Astrocyte of the hippocampus (primary cell): ENCODE data around the gene PMVK.

Experiments
- DNase-seq: peaks from one replicate; pipeline ENCODE4 v3.0.0; 2011; ENCODE audit warnings: low read depth, low spot score

Gene PMVK

GRCh38 chr1:154967331-154967950 is 30.9 kb upstream of the PMVK start:
- DNase-seq: no peak

- no peak for DNase-seq
Observed at GRCh38 chr1:154966111-154966510, 29.6 kb upstream of the PMVK start.

DNA sequence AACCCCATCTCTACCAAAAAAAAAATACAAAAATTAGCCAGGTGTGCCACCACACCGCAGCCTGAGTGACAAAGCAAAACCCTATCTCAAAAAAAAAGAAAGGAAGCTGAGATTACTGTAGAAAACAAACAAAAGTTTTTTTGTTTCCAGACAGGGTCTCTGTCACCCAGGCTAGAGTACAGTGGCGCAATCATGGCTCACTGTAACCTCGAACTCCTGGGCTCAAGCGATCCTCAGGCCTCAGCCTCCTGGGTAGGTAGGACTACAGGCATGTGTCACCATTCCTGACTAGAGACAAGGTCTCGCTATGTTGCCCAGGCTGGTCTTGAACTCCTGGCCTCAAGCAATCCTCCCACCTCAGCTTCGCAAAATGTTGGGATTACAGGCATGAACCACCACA is 27.8 kb upstream of the PMVK start:
- DNase-seq: no peak

- no peak for DNase-seq
Observed at GRCh38 chr1:154963643-154964042, 27.1 kb upstream of the PMVK start.

DNA sequence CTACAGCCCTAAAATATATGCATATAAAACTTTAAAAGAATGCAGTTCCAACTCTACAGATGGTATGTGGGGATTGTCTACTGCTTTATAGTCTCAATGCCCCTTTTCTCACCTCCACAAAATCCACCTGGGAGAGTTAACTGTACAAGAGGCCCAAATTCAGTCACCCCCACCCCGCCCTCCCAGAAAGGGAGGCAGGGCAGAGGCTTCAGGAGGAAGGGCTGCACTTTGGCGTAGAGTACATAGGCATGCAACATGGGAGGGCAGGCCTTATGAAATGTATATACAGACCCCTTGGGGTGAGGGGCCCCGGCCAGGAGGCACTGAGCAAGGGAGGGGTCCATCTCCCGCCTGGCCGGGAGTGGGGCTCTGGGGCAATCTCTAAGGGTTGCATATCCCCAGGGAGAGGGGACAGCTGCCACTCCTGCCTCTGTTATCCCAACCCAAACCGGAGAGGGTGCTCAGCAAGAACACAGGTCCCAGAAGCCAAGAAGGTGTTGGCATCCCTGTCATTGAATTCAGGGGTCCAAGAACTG is 26.3 kb upstream of the PMVK start:
- no peak for DNase-seq

DNA sequence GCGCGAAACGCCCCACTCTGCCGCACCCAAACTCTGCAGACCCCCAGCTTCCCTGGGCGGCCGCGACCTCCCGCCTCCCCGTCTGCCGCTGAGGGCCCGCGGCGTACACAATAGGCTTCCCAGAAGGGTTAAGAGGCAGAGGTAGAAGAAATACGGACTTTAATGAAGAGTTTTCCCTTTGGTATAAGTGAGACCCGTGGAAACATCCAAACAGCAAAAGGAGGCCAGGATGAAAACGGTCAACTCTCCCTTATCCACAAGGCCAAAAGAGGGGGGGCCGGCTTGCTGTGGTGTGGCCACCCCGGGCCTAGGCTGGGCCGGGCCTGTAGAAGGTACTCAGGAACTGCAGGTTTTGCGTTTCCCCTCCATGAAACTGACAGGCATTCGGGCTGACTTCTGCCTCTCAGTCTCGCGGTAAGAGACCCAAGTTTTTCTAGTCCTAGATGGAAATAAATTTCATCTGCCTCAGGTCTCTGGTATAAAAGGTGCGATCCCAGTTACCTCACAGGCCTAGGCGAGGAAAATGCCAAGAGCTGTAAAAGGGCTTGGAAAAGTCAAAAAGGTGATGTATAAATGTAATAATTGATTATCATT is 25.7 kb upstream of the PMVK start:
- DNase-seq: no peak

DNA sequence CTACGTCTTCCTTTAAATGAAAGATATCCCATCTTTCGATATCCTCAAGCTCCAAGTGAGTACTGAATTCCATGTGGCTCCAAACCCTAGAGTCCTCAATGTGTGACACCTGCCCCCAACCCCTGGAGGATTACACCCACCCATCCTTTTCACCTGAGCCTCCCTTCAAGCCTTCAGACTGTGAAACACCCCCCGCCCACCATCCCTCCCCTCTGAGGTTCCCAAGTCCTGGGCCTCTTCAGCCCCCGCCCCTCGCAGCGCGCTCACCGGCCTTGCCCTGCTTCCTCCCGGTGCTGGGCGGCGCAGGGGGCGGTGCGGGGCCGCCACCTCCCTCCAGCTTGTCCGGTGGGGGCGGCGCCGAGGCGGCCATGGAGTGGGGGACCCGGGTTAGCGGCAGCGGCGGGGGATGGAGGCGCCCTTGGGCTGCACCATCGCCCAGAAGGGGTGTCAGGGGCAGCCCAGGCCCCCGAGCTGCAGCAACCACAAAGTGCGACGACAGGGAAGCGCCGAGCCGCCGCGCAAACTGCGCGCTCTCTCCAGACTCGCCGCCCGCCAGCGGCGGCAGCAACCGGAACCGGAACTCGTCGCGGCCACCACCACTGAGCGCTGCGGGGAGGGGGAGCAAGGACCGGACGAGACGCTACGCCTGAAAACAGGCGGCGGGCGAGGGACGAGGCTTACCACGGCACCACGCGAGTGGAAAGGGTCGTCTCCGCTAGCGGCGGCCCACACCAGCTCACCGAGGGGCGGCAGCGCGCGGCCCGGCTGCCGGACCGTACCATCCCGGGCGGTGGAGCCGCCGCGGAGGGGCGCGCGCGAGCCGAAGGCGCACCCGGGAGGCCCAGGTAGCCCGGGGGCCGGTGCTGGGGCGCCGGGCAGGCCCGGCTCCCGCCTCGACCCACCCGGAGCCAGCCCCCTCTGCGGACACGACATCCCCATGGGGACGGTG is 25.0 kb upstream of the PMVK start, which contains the start of gene PYGO2:
Gene PYGO2 (minus strand): TSS at position 576 of the 949 bp plus-strand sequence. CDS start 206 bp downstream, at position 370.
- peak; percentile 92 for DNase-seq

DNA sequence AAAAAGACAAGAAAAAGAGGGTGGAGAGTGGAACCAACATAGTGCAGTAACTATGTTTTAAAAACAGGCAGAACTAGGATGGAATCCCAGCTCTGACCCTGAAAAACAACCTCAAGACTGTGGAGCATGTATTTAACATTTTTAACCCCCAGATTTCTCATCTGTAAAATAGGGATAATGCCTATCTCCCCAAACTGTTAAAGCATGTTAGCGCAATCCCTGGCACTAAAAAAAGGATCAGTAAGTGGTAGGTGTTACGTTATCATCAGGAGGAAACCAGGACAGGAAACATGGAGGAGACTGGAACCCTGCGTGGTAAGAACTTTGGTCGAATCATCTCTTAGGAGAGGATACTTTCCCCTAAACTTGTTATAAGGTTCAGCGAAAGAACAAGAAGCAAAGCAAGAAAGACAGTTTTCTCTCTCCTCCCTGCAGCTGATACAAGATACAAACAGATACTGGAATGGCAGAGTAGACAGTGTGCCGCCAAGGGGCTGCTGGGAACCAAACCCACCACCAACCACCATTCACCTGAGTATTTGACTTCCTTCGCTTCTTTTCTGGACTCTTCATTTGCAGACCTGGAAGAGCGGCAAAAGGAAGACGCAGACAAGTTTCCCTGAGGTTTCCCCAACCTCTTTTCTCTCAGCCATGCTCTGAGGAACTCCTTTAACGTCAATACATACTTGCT is 24.1 kb upstream of the PMVK start:
- no peak for DNase-seq

DNA sequence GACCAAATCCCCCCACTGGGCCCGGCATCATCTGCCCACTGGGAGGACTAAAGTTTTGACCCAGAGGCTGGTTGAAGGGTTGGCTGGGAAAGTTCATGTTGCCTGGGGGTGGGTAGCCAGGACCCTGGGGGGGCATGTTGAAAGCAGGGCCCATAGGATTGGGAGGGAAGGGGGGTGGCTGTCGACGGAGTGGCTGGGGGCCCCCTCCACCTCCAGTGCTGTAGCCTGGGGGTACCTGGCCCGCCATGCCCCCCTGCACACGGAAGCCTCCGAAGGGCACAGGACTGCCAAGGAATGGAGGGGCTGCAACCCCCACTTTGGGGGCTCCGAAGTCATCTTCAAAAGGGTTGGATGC is 22.9 kb upstream of the PMVK start:
- no peak for DNase-seq

- no peak for DNase-seq
Observed at GRCh38 chr1:154958681-154959425, 22.3 kb upstream of the PMVK start.

- no peak for DNase-seq
Observed at GRCh38 chr1:154958036-154958435, 21.5 kb upstream of the PMVK start.

- peak; percentile 9 for DNase-seq
Observed at GRCh38 chr1:154957091-154957657, 20.7 kb upstream of the PMVK start.

DNA sequence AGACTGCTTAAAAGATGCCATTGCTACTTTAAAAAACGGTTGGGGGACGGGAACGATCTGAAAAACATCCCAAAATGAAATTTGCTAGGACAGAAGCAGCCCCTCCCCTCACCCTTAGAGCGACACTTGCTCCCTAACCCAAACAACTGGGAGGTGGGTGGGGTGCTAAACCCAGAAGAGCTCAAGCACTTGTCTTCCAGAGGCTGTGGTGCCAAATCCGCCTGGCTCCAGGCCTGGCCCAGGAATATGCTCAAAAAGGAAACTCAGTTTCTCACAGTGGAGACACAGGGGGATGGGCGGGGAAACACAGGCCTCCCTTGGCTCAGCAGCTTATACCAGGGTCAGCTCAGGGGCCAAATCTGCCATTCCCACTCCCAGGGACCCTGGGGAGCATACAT is 20.0 kb upstream of the PMVK start:
- peak; percentile 28 for DNase-seq

DNA sequence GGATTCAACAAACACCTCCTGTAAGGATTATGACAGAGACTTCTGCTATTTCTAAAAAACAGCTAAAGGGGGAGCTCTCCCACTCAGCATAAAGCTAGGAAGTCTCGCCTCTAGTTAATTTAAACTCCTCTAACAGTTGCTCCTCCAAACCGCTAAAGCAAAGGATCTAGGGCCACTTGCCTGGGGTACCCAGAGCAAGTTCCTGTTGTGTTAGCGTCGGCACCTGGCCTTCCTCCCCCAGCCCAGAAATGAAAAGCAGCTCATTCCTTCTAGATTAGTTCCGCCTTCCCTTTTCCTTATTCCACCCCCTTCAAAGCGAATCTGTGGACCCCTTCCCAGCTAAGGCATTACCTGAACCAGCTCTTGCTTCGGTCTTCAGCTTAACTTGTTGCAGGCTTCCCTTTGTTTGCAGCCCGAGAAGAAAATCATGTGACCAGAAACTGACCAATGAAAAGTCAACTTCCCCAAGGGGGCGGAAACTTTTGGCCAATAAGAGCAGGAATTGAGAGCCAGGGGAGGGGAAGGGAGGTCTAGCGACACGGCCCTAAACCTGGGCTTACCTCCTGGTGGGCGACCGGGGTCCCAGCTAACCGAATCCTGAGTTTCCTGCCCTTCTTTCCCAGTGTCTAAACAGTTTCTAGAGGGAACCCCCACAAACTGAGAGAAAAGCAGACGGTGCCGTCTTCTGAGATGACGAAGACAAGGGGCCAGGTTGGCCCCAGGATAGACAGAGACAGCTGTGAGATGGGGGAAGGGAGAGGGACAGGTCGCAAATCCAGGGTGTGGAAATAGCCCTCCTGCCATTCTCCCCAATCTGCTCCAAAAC is 19.4 kb upstream of the PMVK start, which contains the start of gene PBXIP1:
Gene PBXIP1 (minus strand): TSS at position 382 of the 826 bp plus-strand sequence. CDS start 2,378 bp downstream, outside the sequence.
- peak; percentile 95 for DNase-seq

GRCh38 chr1:154955039-154955717 is 18.7 kb upstream of the PMVK start:
- peak; percentile 92 for DNase-seq

- no peak for DNase-seq
Observed at GRCh38 chr1:154954541-154954940, 18.0 kb upstream of the PMVK start.

DNA sequence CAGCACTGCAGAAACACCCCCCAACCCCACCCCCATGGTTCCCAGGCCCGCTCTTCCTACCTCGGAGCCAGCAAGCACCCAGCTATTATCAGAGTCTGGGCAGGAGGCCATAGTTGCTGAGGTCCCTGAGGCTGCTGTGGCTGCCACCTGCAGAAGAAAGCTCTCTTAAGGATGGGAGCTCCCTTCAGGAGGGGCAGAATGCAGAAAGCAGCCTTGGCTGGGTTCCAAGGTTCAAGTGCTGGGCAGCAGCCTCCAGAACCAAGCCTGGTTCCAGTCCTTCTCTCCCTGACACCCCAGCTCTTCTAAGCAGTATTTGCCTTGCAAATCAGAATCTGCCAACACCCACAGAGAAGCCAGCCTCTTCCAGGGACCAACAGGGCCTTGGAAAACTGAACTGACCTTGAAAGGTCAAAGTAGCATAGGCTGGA is 17.1 kb upstream of the PMVK start:
- DNase-seq: no peak

DNA sequence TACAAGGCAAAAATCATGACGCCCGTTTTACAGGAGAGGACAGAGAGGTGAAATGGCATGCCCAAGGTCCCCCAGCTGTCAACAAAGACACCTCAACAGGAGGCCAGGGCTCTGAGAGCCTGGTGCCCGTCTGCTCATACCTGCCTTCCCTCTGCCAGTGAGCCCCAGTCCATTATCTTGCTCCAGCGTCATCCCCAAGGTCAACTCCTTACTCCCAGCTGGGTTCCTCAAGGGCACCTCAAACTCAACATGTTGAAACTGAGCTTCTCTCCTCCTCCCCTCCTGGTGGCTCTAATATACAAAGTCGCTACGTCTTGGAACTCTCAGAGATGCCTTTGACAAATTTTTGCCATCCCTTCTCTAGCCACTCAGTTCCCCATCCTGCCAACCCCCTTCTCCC is 16.1 kb upstream of the PMVK start:
- no peak for DNase-seq
